ENCODE results near the gene MFRP. TPM values are rescaled to one million over a fixed set of nuclear protein-coding genes. Genes with fewer than 3 reads are reported as not detected.
A peak's percentile ranks its signal among the peaks of the same experiment; 100 is the strongest.

MFRP gene
- total RNA-seq, 1 experiment from 2014 or later = not detected

GRCh38 chr11:119375337-119376196, 29.1 kb upstream of the MFRP start:
- POLR2A ChIA-PET = interaction anchor here (1.0 to 1.2 kb wide), 2 partner anchors 13 to 34 kb away, joined by 3 read pairs; partner anchors contain the start of gene C1QTNF5
- no peaks in the 10 kb centered on the region for H3K9me3 Mint-ChIP-seq
- H3K36me3 Mint-ChIP-seq = no peaks in the 10 kb centered on the region
- CTCF ChIA-PET = interaction anchor here (0.7 to 12.9 kb wide), 19 partner anchors 8 to 346 kb away, joined by 3 to 262 read pairs (median 6); partner anchors contain the start of genes C1QTNF5, MCAM and MFRP
- peaks cover 74% of the 10 kb centered on the region for H3K4me1 Mint-ChIP-seq
- no peak overlapping the region for H3K27ac Mint-ChIP-seq
- ATAC-seq (peak; percentile 31), DNase-seq (ENCODE audit: low spot score) (no peak)
- H3K27me3 Mint-ChIP-seq (ENCODE audit: low read depth) = peaks cover 11% of the 10 kb centered on the region
- TF ChIP-seq ESRRA (CRISPR knock-in tag; IDR thresholded peaks at IDR 0.05; ENCODE audit: borderline replicate concordance) = no peak
- 0 out of 2 replicates have a peak, but pooled peaks have one; percentile 20 for TF ChIP-seq NFYB (CRISPR knock-in tag; conservative IDR thresholded peaks at IDR 0.05; ENCODE audit: low read depth)
- H3K4me3 Mint-ChIP-seq = no peak overlapping the region

- H3K9me3 Mint-ChIP-seq = no peaks in the 10 kb centered on the region
- CTCF ChIA-PET = interaction anchor here (0.6 to 12.9 kb wide), 36 partner anchors 7 to 346 kb away, joined by 3 to 262 read pairs (median 5); partner anchors contain the start of genes C1QTNF5, HINFP, MFRP and RNF26
These were observed 28.3 kb upstream of the MFRP start for GRCh38 chr11:119374632-119375336.

DNA sequence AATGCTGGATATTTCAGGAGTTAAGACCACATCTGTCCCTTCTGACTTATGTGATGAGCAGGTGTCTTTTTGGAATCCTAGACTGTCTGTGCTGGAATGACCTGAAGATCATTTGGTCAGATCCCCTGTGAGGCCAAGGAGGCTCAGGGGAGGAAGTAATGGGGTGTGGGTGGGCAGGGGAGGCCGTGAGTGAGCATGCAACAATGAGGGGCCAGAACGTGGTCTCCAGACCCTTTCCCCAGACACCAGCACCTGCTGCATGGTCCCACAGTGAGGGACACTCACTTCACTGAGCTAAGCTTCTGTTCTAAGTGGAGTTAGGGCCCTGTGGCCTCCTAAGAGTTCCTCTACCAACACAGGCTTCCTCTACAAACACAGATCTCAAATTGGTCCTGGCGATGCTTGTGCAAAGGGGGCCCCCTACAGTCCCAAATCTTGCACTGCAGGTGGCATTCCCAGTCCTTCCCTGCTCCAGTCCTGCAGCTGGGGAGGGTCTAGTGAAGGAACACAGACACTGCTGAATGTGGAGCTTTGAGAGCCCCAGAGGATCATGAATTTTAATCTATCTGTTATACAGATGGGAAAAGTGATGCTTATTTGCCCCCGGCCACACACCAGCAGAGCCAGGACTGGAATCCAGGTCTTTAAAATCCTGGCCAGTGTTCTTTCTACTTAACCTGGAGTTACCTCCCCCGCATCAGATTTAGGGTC, 27.6 kb upstream of the MFRP start:
- ATAC-seq (peak; percentile 71), DNase-seq (ENCODE audit: low spot score) (peak; percentile 92)
- CTCF ChIA-PET = interaction anchor here (0.5 to 12.9 kb wide), 37 partner anchors 9 to 463 kb away, joined by 3 to 262 read pairs (median 5); partner anchors contain the start of genes C1QTNF5, CBL, HINFP and MFRP
- H3K27ac Mint-ChIP-seq = no peak overlapping the region
- H3K36me3 Mint-ChIP-seq = no peaks in the 10 kb centered on the region
- POLR2A ChIA-PET = interaction anchor here (1.2 to 1.7 kb wide), 2 partner anchors 12 to 36 kb away, joined by 3 to 4 read pairs; no protein-coding TSS in a partner anchor
- peaks cover 74% of the 10 kb centered on the region for H3K4me1 Mint-ChIP-seq
- H3K9me3 Mint-ChIP-seq = no peaks in the 10 kb centered on the region
- no peak overlapping the region for H3K4me3 Mint-ChIP-seq
- TF ChIP-seq MYBL2 (CRISPR knock-in tag; IDR thresholded peaks at IDR 0.05) (no peak), NFATC4 (CRISPR knock-in tag; IDR thresholded peaks at IDR 0.05) (no peak), CTCF (IDR thresholded peaks at IDR 0.05) (peak; percentile 79), CDX4 (CRISPR knock-in tag; IDR thresholded peaks at IDR 0.05; ENCODE audit: borderline replicate concordance) (no peak)
- TF ChIP-seq, protein P1, sequence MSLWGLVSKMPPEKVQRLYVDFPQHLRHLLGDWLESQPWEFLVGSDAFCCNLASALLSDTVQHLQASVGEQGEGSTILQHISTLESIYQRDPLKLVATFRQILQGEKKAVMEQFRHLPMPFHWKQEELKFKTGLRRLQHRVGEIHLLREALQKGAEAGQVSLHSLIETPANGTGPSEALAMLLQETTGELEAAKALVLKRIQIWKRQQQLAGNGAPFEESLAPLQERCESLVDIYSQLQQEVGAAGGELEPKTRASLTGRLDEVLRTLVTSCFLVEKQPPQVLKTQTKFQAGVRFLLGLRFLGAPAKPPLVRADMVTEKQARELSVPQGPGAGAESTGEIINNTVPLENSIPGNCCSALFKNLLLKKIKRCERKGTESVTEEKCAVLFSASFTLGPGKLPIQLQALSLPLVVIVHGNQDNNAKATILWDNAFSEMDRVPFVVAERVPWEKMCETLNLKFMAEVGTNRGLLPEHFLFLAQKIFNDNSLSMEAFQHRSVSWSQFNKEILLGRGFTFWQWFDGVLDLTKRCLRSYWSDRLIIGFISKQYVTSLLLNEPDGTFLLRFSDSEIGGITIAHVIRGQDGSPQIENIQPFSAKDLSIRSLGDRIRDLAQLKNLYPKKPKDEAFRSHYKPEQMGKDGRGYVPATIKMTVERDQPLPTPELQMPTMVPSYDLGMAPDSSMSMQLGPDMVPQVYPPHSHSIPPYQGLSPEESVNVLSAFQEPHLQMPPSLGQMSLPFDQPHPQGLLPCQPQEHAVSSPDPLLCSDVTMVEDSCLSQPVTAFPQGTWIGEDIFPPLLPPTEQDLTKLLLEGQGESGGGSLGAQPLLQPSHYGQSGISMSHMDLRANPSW (CRISPR knock-in tag; conservative IDR thresholded peaks at IDR 0.05; ENCODE audit: low read depth) = no peak
- H3K27me3 Mint-ChIP-seq (ENCODE audit: low read depth) = peaks cover 1% of the 10 kb centered on the region; the same call in 1 of the 2 replicates

More at GRCh38 chr11:119374632-119375336, 28.3 kb upstream of the MFRP start:
- DNase-seq (ENCODE audit: low spot score) = no peak
- ATAC-seq = no peak
- no peaks in the 10 kb centered on the region for H3K36me3 Mint-ChIP-seq
- peaks cover 4% of the 10 kb centered on the region; the same call in 1 of the 2 replicates for H3K27me3 Mint-ChIP-seq (ENCODE audit: low read depth)
- POLR2A ChIA-PET = interaction anchor here (1.0 to 1.7 kb wide), 3 partner anchors 13 to 37 kb away, joined by 3 to 4 read pairs (median 3); partner anchors contain the start of gene C1QTNF5
- peak; percentile 84 for TF ChIP-seq PRDM15 (CRISPR knock-in tag; IDR thresholded peaks at IDR 0.05)
- no peak for TF ChIP-seq CBFB (CRISPR knock-in tag; IDR thresholded peaks at IDR 0.05; ENCODE audit: low read depth)
- no peak for TF ChIP-seq TP53 (CRISPR knock-in tag; IDR thresholded peaks at IDR 0.05)
- TF ChIP-seq ZNF423 (CRISPR knock-in tag; IDR thresholded peaks at IDR 0.05) = no peak
- TF ChIP-seq MLX (CRISPR knock-in tag; IDR thresholded peaks at IDR 0.05) = no peak
- H3K4me1 Mint-ChIP-seq = peaks cover 72% of the 10 kb centered on the region
- no peak overlapping the region for H3K4me3 Mint-ChIP-seq
- no peak overlapping the region for H3K27ac Mint-ChIP-seq
